GM12873 (cell line): ENCODE data around the gene F7.

Experiments used
- TF ChIP-seq, protein P1 (sequence below): IDR thresholded peaks from 2 replicates; pipeline ENCODE4 v1.5.1; 2012; ENCODE audit warnings: low read depth, mild to moderate bottlenecking, moderate library complexity, low read length, control low read depth; ENCODE audit not compliant: insufficient read depth; ENCODE audit errors: missing control alignments

F7 gene

GRCh38 chr13:113157929-113158747 lies 52.5 kb downstream of the F7 start, which contains the start of gene PROZ:
Gene PROZ (plus strand): TSS chr13:113158648. CDS start chr13:113158661, 13 bp downstream.
- TF ChIP-seq, protein P1, sequence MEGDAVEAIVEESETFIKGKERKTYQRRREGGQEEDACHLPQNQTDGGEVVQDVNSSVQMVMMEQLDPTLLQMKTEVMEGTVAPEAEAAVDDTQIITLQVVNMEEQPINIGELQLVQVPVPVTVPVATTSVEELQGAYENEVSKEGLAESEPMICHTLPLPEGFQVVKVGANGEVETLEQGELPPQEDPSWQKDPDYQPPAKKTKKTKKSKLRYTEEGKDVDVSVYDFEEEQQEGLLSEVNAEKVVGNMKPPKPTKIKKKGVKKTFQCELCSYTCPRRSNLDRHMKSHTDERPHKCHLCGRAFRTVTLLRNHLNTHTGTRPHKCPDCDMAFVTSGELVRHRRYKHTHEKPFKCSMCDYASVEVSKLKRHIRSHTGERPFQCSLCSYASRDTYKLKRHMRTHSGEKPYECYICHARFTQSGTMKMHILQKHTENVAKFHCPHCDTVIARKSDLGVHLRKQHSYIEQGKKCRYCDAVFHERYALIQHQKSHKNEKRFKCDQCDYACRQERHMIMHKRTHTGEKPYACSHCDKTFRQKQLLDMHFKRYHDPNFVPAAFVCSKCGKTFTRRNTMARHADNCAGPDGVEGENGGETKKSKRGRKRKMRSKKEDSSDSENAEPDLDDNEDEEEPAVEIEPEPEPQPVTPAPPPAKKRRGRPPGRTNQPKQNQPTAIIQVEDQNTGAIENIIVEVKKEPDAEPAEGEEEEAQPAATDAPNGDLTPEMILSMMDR, result no peak

DNA sequence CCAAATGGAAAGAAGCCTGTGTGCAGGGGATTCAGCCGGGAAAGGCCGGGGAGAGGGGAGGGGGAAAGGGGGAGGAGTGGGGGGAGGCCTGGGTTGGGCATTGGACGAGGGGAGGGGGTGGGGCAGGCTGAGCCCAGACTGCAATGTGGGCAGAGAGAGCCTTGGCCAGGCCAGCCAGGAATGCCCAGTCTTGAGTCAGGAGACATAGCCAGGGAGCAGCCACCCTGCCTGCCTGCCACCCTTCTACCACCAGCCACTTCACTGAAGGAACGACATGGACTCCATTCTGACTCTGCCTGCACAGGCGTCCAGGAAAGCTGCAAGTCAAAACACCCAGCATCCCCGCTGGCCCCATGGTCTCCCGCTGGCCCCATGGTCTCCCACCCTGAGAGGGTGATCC lies 53.4 kb downstream of the F7 start:
- TF ChIP-seq, protein P1, result no peak

GRCh38 chr13:113159701-113160100 lies 54.1 kb downstream of the F7 start:
- TF ChIP-seq, protein P1, result no peak

DNA sequence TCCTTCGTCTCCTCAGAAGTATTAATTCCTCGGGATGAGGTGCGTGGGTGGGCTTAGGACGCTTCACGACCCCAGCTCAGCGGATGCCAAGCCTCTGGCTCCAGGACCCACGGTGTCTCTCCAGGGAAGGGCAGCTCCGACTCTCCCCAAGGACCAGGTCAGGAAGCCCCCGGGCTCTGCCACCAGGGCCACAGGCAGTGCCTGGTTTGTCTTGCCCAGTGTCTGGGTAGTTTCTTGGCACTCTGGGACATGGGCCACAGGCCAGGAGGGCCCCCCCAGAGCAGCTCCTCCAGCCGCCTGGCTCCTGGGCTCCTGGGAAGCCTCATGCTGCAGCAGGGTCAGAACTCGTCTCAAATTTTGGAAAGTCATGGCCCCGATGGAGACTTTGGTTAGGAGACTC lies 55.4 kb downstream of the F7 start:
- TF ChIP-seq, protein P1, result no peak

GRCh38 chr13:113161433-113161832 lies 55.8 kb downstream of the F7 start:
- TF ChIP-seq, protein P1, result no peak

GRCh38 chr13:113162783-113163685 lies 57.4 kb downstream of the F7 start:
- TF ChIP-seq, protein P1, result no peak

GRCh38 chr13:113164492-113164891 lies 58.9 kb downstream of the F7 start:
- TF ChIP-seq, protein P1, result no peak
